ENCODE measurements around the gene SCN5A.

SCN5A gene

DNA sequence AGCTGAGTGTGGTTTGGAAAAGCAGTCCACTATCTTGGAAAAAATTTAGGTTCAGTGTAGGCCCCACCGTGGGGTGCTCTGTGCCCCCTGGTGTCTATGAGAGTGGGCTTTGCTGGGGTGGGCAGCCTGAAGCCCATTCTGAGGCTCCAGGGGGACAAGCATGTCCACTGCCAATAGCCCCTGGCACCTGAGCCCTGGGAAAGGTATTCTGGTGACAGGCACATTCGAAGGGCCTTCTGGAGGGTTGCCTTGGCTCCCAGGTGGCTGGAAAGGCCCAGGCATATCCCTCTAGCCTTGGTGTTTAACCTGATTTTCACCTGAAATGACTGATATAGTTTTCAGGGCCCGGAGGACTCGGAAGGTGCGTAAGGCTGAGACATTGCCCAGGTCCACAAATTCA is 36.1 kb downstream of the SCN5A start:
- Histone ChIP-seq H3K27ac (ENCODE audit: low read depth, low read length) (no peak overlapping the region), H3K9me3 (ENCODE audit: control insufficient read depth, insufficient read depth, low read length) (no peaks in the 10 kb centered on the region), H3K9ac (ENCODE audit: low read depth, low read length) (no peak overlapping the region), H3K27me3 (ENCODE audit: control insufficient read depth, insufficient read depth, low read length) (no peaks in the 10 kb centered on the region), H3K4me3 (ENCODE audit: low read depth, low read length) (no peak overlapping the region), H3K4me1 (ENCODE audit: control insufficient read depth, insufficient read depth, low read length) (no peaks in the 10 kb centered on the region; the same call in 1 of the 2 replicates), H3K36me3 (ENCODE audit: control insufficient read depth, insufficient read depth, low read length) (no peaks in the 10 kb centered on the region)

DNA sequence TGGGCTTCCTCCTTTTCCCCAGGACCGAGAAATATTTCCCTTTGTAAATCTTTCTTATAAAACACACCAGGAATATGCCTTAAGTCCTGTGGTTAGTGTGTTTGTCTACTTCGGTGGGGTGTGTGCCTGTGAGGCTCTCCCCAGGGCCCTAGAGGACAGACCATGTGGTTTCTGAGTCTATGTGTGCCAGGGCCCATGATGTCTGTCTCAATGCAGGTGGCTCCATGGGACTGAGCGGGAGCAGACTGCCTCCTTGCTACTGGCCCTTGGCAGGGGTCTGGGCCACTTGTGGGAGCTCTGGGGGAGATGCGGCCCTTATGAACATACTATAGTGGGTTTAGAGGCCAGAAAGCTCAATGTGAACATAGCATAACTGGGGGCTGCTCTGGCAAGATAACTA is 37.6 kb downstream of the SCN5A start:
- Histone ChIP-seq H3K27me3 (ENCODE audit: control insufficient read depth, insufficient read depth, low read length) (no peaks in the 10 kb centered on the region), H3K36me3 (ENCODE audit: control insufficient read depth, insufficient read depth, low read length) (no peaks in the 10 kb centered on the region), H3K4me3 (ENCODE audit: low read depth, low read length) (no peak overlapping the region), H3K9ac (ENCODE audit: low read depth, low read length) (no peak overlapping the region), H3K27ac (ENCODE audit: low read depth, low read length) (no peak overlapping the region), H3K4me1 (ENCODE audit: control insufficient read depth, insufficient read depth, low read length) (no peaks in the 10 kb centered on the region; the same call in 1 of the 2 replicates), H3K9me3 (ENCODE audit: control insufficient read depth, insufficient read depth, low read length) (no peaks in the 10 kb centered on the region)

DNA sequence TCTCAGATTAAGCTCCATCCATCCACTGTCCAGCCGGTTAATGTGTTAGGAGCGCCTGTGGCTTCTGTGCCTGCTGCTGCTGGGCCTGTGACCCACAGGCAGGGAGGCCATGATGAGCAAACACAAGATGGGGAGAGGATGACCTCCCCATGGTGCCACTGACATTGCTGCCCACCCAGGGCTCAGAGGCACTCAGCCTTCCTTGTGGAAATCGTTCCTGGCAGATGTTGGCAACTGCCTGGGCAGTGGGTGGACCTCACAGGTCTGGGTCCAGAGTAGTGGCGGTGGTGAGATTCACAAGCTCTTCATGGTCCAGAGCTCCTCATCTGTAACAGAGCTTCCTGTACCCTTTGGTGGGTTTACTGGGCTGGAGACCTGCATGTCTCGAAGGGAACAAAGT is 38.6 kb downstream of the SCN5A start:
- Histone ChIP-seq H3K36me3 (ENCODE audit: control insufficient read depth, insufficient read depth, low read length) (no peaks in the 10 kb centered on the region), H3K9ac (ENCODE audit: low read depth, low read length) (no peak overlapping the region), H3K27ac (ENCODE audit: low read depth, low read length) (no peak overlapping the region), H3K9me3 (ENCODE audit: control insufficient read depth, insufficient read depth, low read length) (no peaks in the 10 kb centered on the region), H3K4me1 (ENCODE audit: control insufficient read depth, insufficient read depth, low read length) (no peaks in the 10 kb centered on the region), H3K4me3 (ENCODE audit: low read depth, low read length) (no peak overlapping the region), H3K27me3 (ENCODE audit: control insufficient read depth, insufficient read depth, low read length) (no peaks in the 10 kb centered on the region)

DNA sequence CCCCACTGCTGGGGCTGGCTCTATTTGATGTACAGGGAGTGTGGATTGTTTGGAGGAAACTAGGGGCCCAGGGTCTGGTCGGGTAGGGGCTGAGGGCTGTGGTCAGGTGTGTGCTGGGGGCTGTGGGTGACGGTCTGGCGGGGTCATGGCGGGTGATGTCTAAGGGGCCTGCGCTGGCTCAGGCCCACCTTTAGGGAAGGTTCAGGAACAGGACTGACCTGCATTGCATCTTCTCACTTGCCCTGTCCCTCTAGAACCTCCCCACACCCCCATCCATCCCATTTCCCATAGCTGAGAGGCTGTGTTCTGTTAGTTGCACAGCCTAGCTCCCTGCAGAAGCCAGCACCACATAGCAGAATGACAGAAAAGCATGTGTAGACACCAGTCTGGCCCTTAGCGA is 39.1 kb downstream of the SCN5A start:
- no peaks in the 10 kb centered on the region for H3K4me1 ChIP-seq (ENCODE audit: control insufficient read depth, insufficient read depth, low read length)
- no peaks in the 10 kb centered on the region for H3K27me3 ChIP-seq (ENCODE audit: control insufficient read depth, insufficient read depth, low read length)
- H3K4me3 ChIP-seq (ENCODE audit: low read depth, low read length) = no peak overlapping the region

DNA sequence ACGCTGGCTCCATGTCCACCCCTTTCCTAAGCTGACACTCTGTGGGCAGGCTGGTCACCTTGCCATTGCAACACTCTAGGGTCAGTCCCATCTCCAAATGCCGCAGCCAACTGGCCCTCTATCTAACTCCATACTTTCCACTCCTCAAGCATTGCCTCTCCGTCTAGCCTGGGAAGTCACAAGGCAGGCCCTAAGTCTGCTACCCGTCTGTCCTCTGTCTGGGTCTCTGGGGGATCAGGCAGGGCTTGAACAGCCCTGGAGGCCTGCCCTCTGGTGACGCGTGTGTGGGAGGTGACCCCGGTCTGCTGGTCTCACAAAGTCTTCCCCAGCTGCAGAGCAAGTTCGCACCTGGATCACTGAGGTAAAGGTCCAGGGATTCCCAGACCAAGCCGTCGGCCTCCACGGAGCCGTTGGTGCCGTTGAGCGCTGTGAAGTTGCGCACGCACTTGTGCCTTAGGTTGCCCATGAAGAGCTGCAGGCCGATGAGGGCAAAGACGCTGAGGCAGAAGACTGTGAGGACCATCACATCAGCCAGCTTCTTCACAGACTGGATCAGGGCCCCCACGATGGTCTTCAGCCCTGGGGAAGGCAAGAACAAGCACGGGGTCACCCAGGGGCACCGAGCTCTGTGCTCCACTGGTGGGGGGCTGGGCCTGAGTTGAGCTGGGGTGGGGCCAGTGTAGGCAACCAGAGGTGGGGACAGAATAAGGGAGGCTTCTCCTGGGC is 39.9 kb downstream of the SCN5A start:
- H3K9ac ChIP-seq (ENCODE audit: low read depth, low read length) = no peak overlapping the region
- no peak overlapping the region for H3K4me3 ChIP-seq (ENCODE audit: low read depth, low read length)
- H3K36me3 ChIP-seq (ENCODE audit: control insufficient read depth, insufficient read depth, low read length) = no peaks in the 10 kb centered on the region
- no peaks in the 10 kb centered on the region for H3K4me1 ChIP-seq (ENCODE audit: control insufficient read depth, insufficient read depth, low read length)
- no peaks in the 10 kb centered on the region for H3K9me3 ChIP-seq (ENCODE audit: control insufficient read depth, insufficient read depth, low read length)
- H3K27ac ChIP-seq (ENCODE audit: low read depth, low read length) = no peak overlapping the region
- H3K27me3 ChIP-seq (ENCODE audit: control insufficient read depth, insufficient read depth, low read length) = no peaks in the 10 kb centered on the region

More for the DNA sequence above, 39.1 kb downstream of the SCN5A start:
- H3K27ac ChIP-seq (ENCODE audit: low read depth, low read length) = no peak overlapping the region
- no peak overlapping the region for H3K9ac ChIP-seq (ENCODE audit: low read depth, low read length)
- H3K9me3 ChIP-seq (ENCODE audit: control insufficient read depth, insufficient read depth, low read length) = no peaks in the 10 kb centered on the region
- no peaks in the 10 kb centered on the region for H3K36me3 ChIP-seq (ENCODE audit: control insufficient read depth, insufficient read depth, low read length)

DNA sequence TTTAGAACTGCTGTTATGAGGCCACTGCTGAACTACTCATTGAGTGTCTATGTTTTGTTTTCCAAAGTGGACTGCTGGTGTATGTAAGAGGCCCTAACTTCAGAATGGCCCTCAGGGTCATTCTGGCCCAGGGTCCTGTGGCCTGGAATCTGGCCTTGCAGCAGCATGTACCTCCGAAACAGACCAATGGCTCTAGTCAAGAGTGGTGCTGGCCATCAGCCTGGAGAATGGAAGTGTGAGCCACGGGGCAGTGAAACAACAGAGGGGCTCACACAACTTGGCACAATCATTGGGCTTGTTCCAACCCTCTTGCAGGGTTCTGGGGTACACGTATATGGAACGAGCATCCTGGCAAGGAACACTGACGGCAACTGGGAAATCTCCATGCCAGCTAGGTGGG is 40.5 kb downstream of the SCN5A start:
- H3K9me3 ChIP-seq (ENCODE audit: control insufficient read depth, insufficient read depth, low read length) = no peaks in the 10 kb centered on the region
- H3K27me3 ChIP-seq (ENCODE audit: control insufficient read depth, insufficient read depth, low read length) = no peaks in the 10 kb centered on the region
- H3K36me3 ChIP-seq (ENCODE audit: control insufficient read depth, insufficient read depth, low read length) = no peaks in the 10 kb centered on the region
- no peak overlapping the region for H3K4me3 ChIP-seq (ENCODE audit: low read depth, low read length)
- no peak overlapping the region for H3K9ac ChIP-seq (ENCODE audit: low read depth, low read length)
- H3K27ac ChIP-seq (ENCODE audit: low read depth, low read length) = no peak overlapping the region
- H3K4me1 ChIP-seq (ENCODE audit: control insufficient read depth, insufficient read depth, low read length) = no peaks in the 10 kb centered on the region

DNA sequence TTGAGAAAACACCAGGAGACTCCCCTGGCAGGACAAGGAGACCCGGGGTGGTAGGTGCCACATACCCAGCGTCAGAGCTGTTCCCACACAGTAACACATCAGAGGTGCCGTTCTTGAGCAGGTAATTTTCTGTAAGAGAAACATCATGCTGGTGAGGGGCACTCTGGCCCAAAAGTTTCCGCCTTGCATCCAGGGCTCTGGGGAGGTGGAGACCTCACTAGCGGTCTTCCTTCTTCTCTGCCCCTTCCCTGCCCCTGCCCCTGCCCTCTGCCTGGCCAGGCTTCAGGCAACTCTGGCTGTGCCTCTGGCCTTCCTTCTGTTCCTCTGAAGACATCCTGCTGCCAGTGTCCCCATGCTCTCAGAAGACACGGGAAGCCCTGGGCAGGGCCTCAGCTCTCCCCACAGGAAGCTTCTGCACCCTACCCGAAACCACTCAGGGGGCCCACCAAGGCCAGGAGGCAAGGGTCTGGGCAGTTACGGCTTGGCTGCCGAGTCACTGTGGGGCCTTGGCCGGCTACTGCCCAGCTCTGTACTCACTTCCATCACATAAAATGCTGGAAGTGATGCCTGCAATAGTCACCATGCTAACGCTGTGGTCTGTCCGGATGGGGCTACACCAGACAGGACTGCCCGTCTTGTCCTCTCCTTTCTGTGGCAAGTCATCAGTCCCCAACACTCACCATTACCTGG is 41.3 kb downstream of the SCN5A start:
- Histone ChIP-seq H3K9ac (ENCODE audit: low read depth, low read length) (no peak overlapping the region), H3K36me3 (ENCODE audit: control insufficient read depth, insufficient read depth, low read length) (no peaks in the 10 kb centered on the region), H3K9me3 (ENCODE audit: control insufficient read depth, insufficient read depth, low read length) (no peaks in the 10 kb centered on the region), H3K4me3 (ENCODE audit: low read depth, low read length) (no peak overlapping the region), H3K27ac (ENCODE audit: low read depth, low read length) (no peak overlapping the region), H3K4me1 (ENCODE audit: control insufficient read depth, insufficient read depth, low read length) (no peaks in the 10 kb centered on the region), H3K27me3 (ENCODE audit: control insufficient read depth, insufficient read depth, low read length) (no peaks in the 10 kb centered on the region)

DNA sequence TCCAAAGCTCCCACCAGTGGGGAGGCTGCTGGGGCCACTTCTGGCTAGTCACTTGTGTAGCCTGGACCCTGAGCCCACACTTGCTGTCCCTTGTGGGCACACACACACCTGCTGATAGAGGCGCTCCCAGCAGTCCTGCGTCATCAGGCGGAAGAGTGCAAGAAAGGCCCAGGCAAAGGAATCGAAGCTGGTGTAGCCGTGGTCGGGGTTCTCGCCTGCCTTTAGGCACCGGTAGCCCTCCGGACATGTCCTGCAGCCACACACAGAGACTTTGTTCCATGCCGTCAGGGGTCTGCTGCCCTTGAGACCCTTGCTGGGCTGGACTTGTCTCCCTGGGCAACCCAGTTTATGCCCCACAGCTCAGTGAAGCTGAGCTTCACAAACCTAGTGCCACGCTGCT is 42.9 kb downstream of the SCN5A start:
- Histone ChIP-seq H3K27ac (ENCODE audit: low read depth, low read length) (no peak overlapping the region), H3K4me3 (ENCODE audit: low read depth, low read length) (no peak overlapping the region), H3K9me3 (ENCODE audit: control insufficient read depth, insufficient read depth, low read length) (no peaks in the 10 kb centered on the region), H3K4me1 (ENCODE audit: control insufficient read depth, insufficient read depth, low read length) (0 out of 2 replicates have a peak, but pooled peaks cover 2% of the 10 kb centered on the region), H3K36me3 (ENCODE audit: control insufficient read depth, insufficient read depth, low read length) (no peaks in the 10 kb centered on the region), H3K9ac (ENCODE audit: low read depth, low read length) (no peak overlapping the region), H3K27me3 (ENCODE audit: control insufficient read depth, insufficient read depth, low read length) (no peaks in the 10 kb centered on the region)

DNA sequence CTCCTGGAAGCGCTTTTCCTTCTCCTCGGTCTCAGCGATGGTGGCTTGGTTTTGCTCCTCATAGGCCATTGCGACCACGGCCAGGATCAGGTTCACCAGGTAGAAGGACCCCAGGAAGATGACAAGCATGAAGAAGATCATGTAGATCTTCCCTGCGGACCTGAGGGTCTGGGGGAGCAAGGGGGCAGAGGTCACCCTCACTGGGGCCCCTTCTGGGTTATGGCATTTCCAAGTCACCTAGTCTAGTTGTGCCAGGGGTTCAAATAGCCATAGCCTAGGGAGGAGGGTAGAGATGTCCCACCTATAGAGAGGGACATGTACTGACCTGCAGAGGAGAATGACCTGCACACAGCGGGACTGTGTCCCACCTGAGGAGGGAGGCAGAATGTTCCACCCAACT is 43.5 kb downstream of the SCN5A start:
- Histone ChIP-seq H3K9ac (ENCODE audit: low read depth, low read length) (no peak overlapping the region), H3K36me3 (ENCODE audit: control insufficient read depth, insufficient read depth, low read length) (no peaks in the 10 kb centered on the region), H3K27ac (ENCODE audit: low read depth, low read length) (no peak overlapping the region), H3K27me3 (ENCODE audit: control insufficient read depth, insufficient read depth, low read length) (no peaks in the 10 kb centered on the region), H3K9me3 (ENCODE audit: control insufficient read depth, insufficient read depth, low read length) (no peaks in the 10 kb centered on the region), H3K4me1 (ENCODE audit: control insufficient read depth, insufficient read depth, low read length) (0 out of 2 replicates have a peak, but pooled peaks cover 2% of the 10 kb centered on the region), H3K4me3 (ENCODE audit: low read depth, low read length) (no peak overlapping the region)

DNA sequence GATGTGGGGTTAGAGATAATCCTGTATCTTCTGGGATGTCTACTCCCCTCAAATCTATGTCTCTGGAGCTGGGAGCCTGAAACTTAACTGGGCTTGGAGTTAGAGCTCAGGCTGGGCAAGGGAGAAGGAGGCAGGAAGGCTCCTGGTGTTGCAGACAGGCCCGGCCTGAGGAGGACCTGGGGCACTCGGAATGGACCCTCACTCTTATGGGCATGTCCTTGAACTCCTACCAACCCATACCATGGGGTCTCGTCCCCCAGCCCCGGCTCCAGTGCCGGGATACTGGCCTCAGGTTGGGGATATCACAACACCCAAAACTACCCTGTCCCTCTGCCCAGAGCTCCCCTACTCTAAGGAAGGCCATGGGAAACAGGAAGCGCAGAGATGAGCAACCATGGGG is 45.2 kb downstream of the SCN5A start:
- H3K27ac ChIP-seq (ENCODE audit: low read depth, low read length) = no peak overlapping the region
- H3K27me3 ChIP-seq (ENCODE audit: control insufficient read depth, insufficient read depth, low read length) = no peaks in the 10 kb centered on the region
- H3K36me3 ChIP-seq (ENCODE audit: control insufficient read depth, insufficient read depth, low read length) = no peaks in the 10 kb centered on the region
- no peaks in the 10 kb centered on the region for H3K9me3 ChIP-seq (ENCODE audit: control insufficient read depth, insufficient read depth, low read length)
- H3K4me1 ChIP-seq (ENCODE audit: control insufficient read depth, insufficient read depth, low read length) = 0 out of 2 replicates have a peak, but pooled peaks cover 2% of the 10 kb centered on the region
- H3K9ac ChIP-seq (ENCODE audit: low read depth, low read length) = no peak overlapping the region
- no peak overlapping the region for H3K4me3 ChIP-seq (ENCODE audit: low read depth, low read length)

DNA sequence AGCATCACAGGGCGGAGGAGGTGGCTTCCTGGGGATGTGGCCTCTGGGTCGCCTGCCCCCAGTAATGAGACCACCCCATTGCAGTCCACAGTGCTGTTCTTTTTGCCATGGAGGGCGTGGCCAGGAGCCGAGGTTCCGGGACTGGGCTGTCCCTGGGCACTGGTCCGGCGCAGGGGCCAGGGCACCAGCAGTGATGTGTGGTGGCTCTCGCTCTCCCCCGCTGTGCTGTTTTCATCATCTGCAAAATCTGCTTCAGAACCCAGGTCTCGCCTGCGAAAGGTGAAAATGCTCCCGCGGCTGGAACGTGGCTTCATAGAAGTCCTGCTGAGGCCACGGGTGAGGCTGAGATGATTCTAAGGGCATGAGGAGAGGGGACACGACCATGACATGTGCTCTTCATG is 45.8 kb downstream of the SCN5A start:
- Histone ChIP-seq H3K36me3 (ENCODE audit: control insufficient read depth, insufficient read depth, low read length) (no peaks in the 10 kb centered on the region), H3K27me3 (ENCODE audit: control insufficient read depth, insufficient read depth, low read length) (no peaks in the 10 kb centered on the region), H3K27ac (ENCODE audit: low read depth, low read length) (no peak overlapping the region), H3K9me3 (ENCODE audit: control insufficient read depth, insufficient read depth, low read length) (no peaks in the 10 kb centered on the region), H3K9ac (ENCODE audit: low read depth, low read length) (no peak overlapping the region), H3K4me3 (ENCODE audit: low read depth, low read length) (no peak overlapping the region), H3K4me1 (ENCODE audit: control insufficient read depth, insufficient read depth, low read length) (0 out of 2 replicates have a peak, but pooled peaks cover 2% of the 10 kb centered on the region)

All from HUES48 (cell line).